ENCODE results near the gene AGPS.
"Not testable (repeated sequence)": the region's sequence is repeated elsewhere in the genome, so short reads cannot be mapped to it uniquely, and the experiment has no call there.

The AGPS gene

GRCh38 chr2:177478029-177478428 lies 85.5 kb downstream of the AGPS start:
- no peak for DNase-seq

DNA sequence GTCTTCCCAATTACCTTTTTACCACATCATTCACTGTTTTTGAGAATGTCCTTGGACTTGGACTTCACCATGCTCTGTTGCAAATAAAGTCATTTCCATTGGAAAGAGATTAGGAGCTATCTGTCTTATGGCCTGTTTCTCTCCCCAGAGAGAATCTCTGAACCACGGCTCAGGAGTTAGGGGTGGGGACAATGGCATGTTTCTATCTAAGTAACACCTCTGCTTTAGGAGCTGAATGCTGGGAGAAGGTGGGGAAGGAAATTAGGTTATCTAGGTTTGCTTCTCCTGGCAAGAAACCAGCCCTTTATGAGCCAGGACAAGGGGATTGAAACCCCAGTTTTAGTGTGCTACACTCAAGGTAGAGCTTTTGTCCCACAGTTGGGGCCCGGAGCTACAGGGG lies 86.3 kb downstream of the AGPS start:
- no peak for DNase-seq

- no peak for DNase-seq
Measured at GRCh38 chr2:177482195-177482594, 89.6 kb downstream of the AGPS start.

- DNase-seq = no peak
Measured at GRCh38 chr2:177483531-177483930, 91.0 kb downstream of the AGPS start.

- no peak for DNase-seq
Measured at GRCh38 chr2:177484180-177484795, 91.7 kb downstream of the AGPS start.

DNA sequence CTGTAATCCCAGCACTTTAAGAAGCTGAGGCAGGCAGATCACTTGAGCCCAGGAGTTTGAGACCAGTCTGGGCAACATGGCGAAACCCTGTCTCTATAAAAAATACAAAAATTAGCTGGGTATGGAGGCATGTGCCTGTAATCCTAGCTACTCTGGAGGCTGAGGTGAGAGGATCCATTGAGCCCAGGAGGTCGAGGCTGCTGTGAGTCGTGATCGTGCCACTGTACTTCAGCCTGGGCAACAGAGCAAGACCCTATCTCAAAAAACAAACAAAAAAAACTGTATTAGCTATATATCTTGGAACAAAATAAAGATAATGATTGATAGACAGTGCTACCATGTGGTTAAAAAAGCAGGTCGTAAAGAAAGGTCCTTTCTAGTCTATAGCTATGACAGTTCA lies 93.1 kb downstream of the AGPS start:
- not testable (repeated sequence) for DNase-seq

DNA sequence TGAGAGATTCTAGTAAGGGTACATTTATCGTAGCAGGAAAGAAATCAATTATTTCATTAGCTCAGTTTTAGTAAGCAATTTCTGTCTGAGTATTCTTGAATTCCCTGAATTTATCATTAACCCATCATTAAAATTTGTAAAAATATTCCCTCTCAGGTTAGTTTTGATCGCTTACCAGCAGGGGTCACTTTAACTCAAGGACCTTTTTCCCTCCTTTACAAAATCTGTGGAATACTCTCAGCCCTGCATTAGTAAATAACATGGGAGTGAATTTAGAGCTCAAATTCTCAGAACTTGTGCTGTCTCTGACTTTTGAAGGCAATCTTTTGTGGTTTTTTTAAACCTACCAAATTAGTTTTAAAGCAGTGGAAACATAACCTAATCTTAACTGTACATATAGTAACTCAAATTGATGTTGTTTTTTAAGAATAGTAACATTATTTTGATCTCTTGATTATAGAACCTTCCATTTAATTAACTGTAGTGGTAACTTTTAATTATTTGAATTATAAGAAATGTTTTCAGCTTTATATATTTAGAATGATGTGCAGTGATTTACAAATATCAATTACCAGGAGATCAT lies 97.2 kb downstream of the AGPS start:
- peak; percentile 39 for DNase-seq

- DNase-seq = no peak
Measured at GRCh38 chr2:177495945-177496344, 103.4 kb downstream of the AGPS start.

DNA sequence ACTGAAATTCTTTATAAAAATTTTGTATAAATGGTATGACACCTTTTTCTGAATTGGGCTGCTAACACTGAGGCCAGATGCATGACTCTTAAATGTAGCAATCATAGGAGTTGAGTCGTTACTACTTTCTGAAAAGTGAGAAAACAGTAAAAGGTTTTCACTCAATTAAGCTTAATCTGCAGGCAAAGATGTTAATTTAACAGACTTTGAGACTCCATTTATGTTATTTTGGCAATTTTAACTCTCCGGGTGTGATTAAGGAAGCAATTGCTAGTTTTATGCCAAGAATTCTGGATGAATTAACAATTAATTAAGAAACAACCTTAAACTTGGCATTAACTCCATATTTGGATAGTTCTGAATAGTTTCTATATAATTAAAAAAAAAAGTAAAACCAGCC lies 104.3 kb downstream of the AGPS start:
- DNase-seq = no peak

DNA sequence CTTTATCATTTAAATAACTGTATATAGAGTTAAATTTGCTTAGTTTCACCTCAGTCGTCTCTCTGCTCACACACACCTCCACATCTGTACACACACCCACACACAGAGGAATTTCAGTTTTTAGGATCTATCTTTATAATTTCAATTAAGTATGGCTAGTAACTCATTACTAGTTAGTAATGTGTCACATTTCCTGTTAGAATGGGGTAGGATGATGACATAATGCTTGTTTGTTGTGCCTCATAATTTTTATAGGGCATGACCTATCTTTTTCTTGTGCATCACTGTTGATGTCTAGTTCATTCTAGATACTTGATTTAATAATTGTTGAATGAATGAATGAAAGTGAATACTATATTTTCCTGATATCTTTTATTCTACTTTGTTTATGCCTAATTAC lies 108.6 kb downstream of the AGPS start:
- DNase-seq = no peak

DNA sequence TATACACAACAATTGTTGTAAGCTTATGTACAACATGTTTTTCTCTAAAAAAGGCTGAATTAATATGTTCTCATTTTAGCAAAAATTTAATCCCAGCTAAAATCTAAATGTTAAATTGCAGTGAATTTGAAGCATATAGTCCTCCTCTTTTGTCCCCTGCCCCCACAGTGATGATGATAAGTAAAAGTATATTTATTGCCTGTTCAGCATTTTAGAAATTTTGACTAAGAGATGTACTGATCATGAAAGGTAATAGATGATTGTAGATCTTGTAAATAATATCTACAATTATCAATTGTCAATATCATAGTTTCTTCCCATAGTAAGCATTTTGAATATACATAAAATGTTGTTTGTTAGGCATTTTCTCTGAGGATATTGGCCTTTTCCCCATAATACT lies 113.9 kb downstream of the AGPS start:
- DNase-seq = no peak

- DNase-seq = no peak
Measured at GRCh38 chr2:177506998-177507397, 114.4 kb downstream of the AGPS start.

- DNase-seq = no peak
Measured at GRCh38 chr2:177516824-177517544, 124.4 kb downstream of the AGPS start.

GRCh38 chr2:177518754-177519153 lies 126.2 kb downstream of the AGPS start:
- no peak for DNase-seq

DNA sequence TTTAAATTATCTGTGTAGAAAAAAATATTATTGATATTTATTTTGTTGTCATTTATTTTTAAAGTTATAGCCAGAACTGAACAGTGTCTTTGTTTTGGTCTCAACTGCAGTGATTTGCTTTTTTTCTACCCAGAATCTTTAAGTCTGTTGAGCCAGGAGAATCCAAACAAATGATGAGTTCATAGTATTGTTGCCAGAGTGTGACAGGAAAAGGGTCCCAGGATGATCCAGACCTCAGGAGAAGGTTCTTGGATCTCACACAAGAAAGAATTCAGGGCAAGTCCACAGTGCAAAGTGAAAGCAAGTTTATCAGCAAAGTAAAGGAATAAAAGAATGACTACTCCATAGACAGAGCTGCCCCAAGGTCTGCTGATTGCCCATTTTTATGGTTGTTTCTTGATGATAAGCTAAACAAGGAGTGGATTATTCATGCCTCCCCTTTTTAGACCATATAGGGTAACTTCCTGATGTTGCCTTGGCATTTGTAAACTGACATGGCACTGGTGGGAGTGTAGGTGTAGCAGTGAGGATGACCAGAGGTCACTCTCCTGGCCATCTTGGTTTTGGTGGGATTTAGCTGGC lies 127.1 kb downstream of the AGPS start:
- DNase-seq = no peak

- DNase-seq = no peak
Measured at GRCh38 chr2:177520324-177520723, 127.8 kb downstream of the AGPS start.

DNA sequence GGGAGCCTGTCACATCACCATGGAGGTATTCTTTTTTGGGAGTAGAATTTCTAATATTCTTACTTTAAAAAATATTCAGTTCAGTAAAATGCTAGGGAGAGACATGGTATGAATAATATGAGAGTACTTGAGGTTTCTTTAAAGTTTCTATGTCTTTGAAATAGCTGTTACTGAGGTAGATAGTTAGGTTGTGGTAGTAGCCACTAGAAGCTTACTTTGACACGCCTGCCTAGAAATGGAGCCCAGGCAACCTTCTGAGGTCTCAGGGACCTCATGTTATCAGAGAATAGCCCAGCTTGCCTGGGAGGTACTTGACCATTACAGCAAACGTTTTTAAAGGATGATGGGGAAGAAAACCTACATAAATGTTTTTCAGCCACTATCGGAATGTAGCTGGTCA lies 131.2 kb downstream of the AGPS start:
- DNase-seq = no peak

DNA sequence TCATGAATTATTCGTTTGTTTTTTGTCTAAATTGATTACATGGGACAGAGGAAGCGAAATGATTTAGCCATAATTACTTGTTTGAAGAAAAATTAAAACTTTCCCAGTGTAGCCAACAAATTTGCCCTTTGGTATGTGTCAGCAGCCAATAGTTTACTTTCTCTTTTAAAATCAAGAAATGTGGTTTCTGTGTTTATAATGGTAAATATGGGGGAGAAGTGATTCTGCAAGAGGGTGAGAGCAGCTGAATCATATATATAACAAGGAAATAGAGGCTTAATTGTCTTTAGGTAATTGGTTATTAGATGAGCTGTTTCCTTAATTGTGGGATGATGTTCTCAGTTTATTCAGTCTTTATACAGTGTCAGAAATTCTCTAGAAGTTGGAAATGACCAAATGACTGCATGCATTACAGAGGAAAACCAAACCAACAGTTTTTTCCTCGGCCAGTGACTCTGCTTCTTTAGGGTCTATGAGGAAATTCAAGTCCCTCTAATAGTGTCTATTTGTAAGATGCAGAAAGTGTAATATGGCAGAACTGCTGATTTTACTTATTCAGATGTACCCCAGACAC lies 132.9 kb downstream of the AGPS start:
- no peak for DNase-seq

DNA sequence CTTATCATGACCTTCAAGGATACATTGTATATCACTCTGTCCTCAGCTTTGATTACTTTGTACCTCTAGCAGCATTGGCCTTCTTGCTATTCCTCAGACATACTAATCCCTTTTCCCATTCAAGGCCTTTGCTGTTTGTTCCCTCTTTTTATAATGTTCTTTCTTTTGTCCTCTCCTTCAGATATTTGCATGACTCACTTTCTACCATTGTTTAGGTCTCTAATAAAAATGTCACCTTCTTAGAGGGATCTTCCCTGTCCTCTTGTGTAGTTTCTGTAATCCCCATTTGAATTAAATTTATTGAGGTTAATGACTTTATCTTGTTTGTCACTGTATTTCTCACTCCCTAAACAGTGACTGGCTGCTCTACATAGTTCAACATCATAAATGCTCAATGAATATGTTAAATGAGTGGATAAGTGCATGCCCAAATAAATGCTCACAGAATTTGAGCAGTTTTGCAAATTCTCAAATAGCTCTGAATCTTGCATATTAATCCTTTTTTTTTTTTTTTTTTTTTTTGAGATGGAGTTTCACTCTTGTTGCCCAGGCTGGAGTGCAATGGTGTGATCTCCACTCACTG lies 135.9 kb downstream of the AGPS start:
- no peak for DNase-seq

DNA sequence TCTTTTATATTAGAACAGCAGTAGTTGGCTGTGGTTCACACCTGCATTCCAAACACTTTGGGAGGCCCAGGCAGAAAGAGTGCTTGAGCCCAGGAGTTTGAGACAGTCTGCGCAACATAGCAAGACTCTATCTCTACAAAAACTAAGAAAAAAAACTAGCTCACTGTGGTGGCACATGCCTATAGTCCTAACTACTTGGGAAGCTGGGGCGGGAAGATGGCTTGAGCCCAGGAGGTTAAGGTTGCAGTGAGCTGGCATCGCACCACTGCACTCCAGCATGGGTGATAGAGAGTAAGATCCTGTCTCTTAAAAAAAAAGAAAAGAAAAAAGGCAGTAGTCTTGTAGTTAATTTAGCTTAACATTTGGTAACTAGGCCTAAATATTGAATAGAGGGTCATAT lies 136.6 kb downstream of the AGPS start:
- no peak for DNase-seq

DNA sequence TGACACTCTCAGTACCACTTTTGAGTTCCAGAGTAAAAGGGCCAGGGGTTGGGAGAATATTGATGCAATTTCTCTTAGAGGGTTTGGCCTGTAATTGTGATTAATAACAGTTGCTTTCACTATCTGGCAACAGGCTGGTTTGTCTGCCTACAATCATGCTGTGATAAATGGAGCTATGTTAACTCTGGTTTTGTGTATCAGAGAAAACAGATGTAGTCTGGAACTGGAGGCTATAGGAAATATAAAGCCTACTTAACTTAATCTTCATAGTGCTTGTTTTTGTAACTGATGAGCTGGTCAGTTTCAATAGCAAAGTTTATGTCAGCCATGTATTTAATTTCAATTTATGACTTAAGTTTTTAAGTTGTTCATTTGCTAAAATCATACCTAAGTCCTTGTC lies 138.0 kb downstream of the AGPS start:
- DNase-seq = no peak

GRCh38 chr2:177531706-177532105 lies 139.1 kb downstream of the AGPS start:
- DNase-seq = no peak

GRCh38 chr2:177532567-177532966 lies 140.0 kb downstream of the AGPS start:
- DNase-seq = no peak

- DNase-seq = no peak
Measured at GRCh38 chr2:177533253-177533652, 140.7 kb downstream of the AGPS start.

Measured in NCI-H1105 treated with DMSO at 0.1 percent for 48 hours (cell line).